MG63 (cell line): ENCODE results near the gene SETBP1. TPM values are rescaled to one million over a fixed set of nuclear protein-coding genes. Genes with fewer than 3 reads are reported as not detected.

Experiments
- DNase-seq: peaks from one replicate; pipeline ENCODE4 v3.0.0-alpha.2; 2020
- H3K27me3 ChIP-seq: fragments of 250-450 bp; sonication (Bioruptor Pico); 2 replicates; pipeline ENCODE4 v1.5.1; 2020; ENCODE audit warnings: mild to moderate bottlenecking, moderate library complexity
- H3K36me3 ChIP-seq: fragments of 250-450 bp; sonication (Bioruptor Pico); 2 replicates; pipeline ENCODE4 v1.5.1; 2020; ENCODE audit warnings: mild to moderate bottlenecking, moderate library complexity
- H3K4me3 ChIP-seq: fragments of 250-450 bp; sonication (Bioruptor Pico); 2 replicates; pipeline ENCODE4 v1.5.1; 2020; ENCODE audit warnings: mild to moderate bottlenecking, moderate library complexity
- H3K9me3 ChIP-seq: fragments of 250-450 bp; sonication (Bioruptor Pico); 2 replicates; pipeline ENCODE4 v1.5.1; 2020; ENCODE audit warnings: mild to moderate bottlenecking, moderate library complexity
- total RNA-seq: library from RNA; depleted of rRNA; stranded (reverse); fragments of >200 nt; shearing (Covaris generic); gene quantifications from 2 replicates; pipeline ENCODE4 v1.2.3, GENCODE V29; 2014; ENCODE audit warnings: low replicate concordance; rRNA removed

SETBP1 gene
- total RNA-seq = not detected in 2 replicates

GRCh38 chr18:44680273-44681075 is at the start of gene SETBP1:
SETBP1 (plus strand) TSS chr18:44680888; CDS start chr18:44701347, 20,459 bp downstream.
- Histone ChIP-seq H3K27me3 (no peaks in the 10 kb centered on the region; the same call in 1 of the 2 replicates), H3K9me3 (no peaks in the 10 kb centered on the region), H3K36me3 (no peaks in the 10 kb centered on the region), H3K4me3 (peak within 1 kb of the TSS; percentile 47)
- peak; percentile 28 for DNase-seq

- Histone ChIP-seq H3K9me3 (no peaks in the 10 kb centered on the region), H3K4me3 (no peak overlapping the region), H3K27me3 (no peaks in the 10 kb centered on the region), H3K36me3 (no peaks in the 10 kb centered on the region)
- no peak for DNase-seq
Measured at GRCh38 chr18:44632469-44633145, 48.1 kb upstream of the SETBP1 start.

GRCh38 chr18:44635546-44635945 is 45.1 kb upstream of the SETBP1 start:
- Histone ChIP-seq H3K9me3 (no peaks in the 10 kb centered on the region), H3K36me3 (no peaks in the 10 kb centered on the region), H3K4me3 (no peak overlapping the region), H3K27me3 (no peaks in the 10 kb centered on the region)
- no peak for DNase-seq

- H3K9me3 ChIP-seq = no peaks in the 10 kb centered on the region
- no peaks in the 10 kb centered on the region for H3K27me3 ChIP-seq
- no peak overlapping the region for H3K4me3 ChIP-seq
- H3K36me3 ChIP-seq = no peaks in the 10 kb centered on the region
- no peak for DNase-seq
Measured at GRCh38 chr18:44636241-44636640, 44.4 kb upstream of the SETBP1 start.

- H3K9me3 ChIP-seq = no peaks in the 10 kb centered on the region
- no peaks in the 10 kb centered on the region for H3K36me3 ChIP-seq
- no peak overlapping the region for H3K4me3 ChIP-seq
- H3K27me3 ChIP-seq = no peaks in the 10 kb centered on the region
- DNase-seq = no peak
Measured at GRCh38 chr18:44637210-44638033, 43.3 kb upstream of the SETBP1 start.

- no peak overlapping the region for H3K4me3 ChIP-seq
- no peak for DNase-seq
Measured at GRCh38 chr18:44638034-44638540, 42.6 kb upstream of the SETBP1 start.

GRCh38 chr18:44638811-44639210 is 41.9 kb upstream of the SETBP1 start:
- no peaks in the 10 kb centered on the region for H3K27me3 ChIP-seq
- DNase-seq = no peak
- H3K9me3 ChIP-seq = no peaks in the 10 kb centered on the region
- H3K36me3 ChIP-seq = no peaks in the 10 kb centered on the region
- no peak overlapping the region for H3K4me3 ChIP-seq

More at GRCh38 chr18:44638034-44638540, 42.6 kb upstream of the SETBP1 start:
- Histone ChIP-seq H3K27me3 (no peaks in the 10 kb centered on the region), H3K9me3 (no peaks in the 10 kb centered on the region), H3K36me3 (no peaks in the 10 kb centered on the region)

GRCh38 chr18:44643004-44643403 is 37.7 kb upstream of the SETBP1 start:
- Histone ChIP-seq H3K4me3 (no peak overlapping the region), H3K27me3 (no peaks in the 10 kb centered on the region), H3K36me3 (no peaks in the 10 kb centered on the region), H3K9me3 (no peaks in the 10 kb centered on the region)
- DNase-seq = no peak

- H3K4me3 ChIP-seq = no peak overlapping the region
- peak; percentile 30 for DNase-seq
- H3K36me3 ChIP-seq = no peaks in the 10 kb centered on the region
- H3K9me3 ChIP-seq = no peaks in the 10 kb centered on the region
- H3K27me3 ChIP-seq = no peaks in the 10 kb centered on the region
Measured at GRCh38 chr18:44651478-44651877, 29.2 kb upstream of the SETBP1 start.

- Histone ChIP-seq H3K9me3 (no peaks in the 10 kb centered on the region), H3K36me3 (no peaks in the 10 kb centered on the region), H3K4me3 (no peak overlapping the region), H3K27me3 (no peaks in the 10 kb centered on the region)
- no peak for DNase-seq
Measured at GRCh38 chr18:44651918-44652572, 28.6 kb upstream of the SETBP1 start.

- H3K27me3 ChIP-seq = no peaks in the 10 kb centered on the region
- H3K9me3 ChIP-seq = no peaks in the 10 kb centered on the region
- H3K36me3 ChIP-seq = no peaks in the 10 kb centered on the region
- no peak overlapping the region for H3K4me3 ChIP-seq
- DNase-seq = no peak
Measured at GRCh38 chr18:44652722-44653121, 28.0 kb upstream of the SETBP1 start.

- H3K27me3 ChIP-seq = no peaks in the 10 kb centered on the region
- DNase-seq = peak; percentile 32
- H3K4me3 ChIP-seq = no peak overlapping the region
- no peaks in the 10 kb centered on the region for H3K36me3 ChIP-seq
- no peaks in the 10 kb centered on the region for H3K9me3 ChIP-seq
Measured at GRCh38 chr18:44654573-44654972, 26.1 kb upstream of the SETBP1 start.

- no peak for DNase-seq
- Histone ChIP-seq H3K36me3 (no peaks in the 10 kb centered on the region), H3K27me3 (no peaks in the 10 kb centered on the region), H3K4me3 (no peak overlapping the region), H3K9me3 (no peaks in the 10 kb centered on the region)
Measured at GRCh38 chr18:44655435-44655834, 25.3 kb upstream of the SETBP1 start.

- Histone ChIP-seq H3K4me3 (no peak overlapping the region), H3K27me3 (no peaks in the 10 kb centered on the region), H3K36me3 (no peaks in the 10 kb centered on the region), H3K9me3 (no peaks in the 10 kb centered on the region)
- no peak for DNase-seq
Measured at GRCh38 chr18:44659771-44660170, 20.9 kb upstream of the SETBP1 start.

GRCh38 chr18:44668270-44668975 is 12.3 kb upstream of the SETBP1 start:
- Histone ChIP-seq H3K9me3 (no peaks in the 10 kb centered on the region), H3K27me3 (no peaks in the 10 kb centered on the region), H3K36me3 (no peaks in the 10 kb centered on the region), H3K4me3 (no peak overlapping the region)
- DNase-seq = no peak

GRCh38 chr18:44671914-44672313 is 8.8 kb upstream of the SETBP1 start:
- H3K27me3 ChIP-seq = no peaks in the 10 kb centered on the region
- H3K4me3 ChIP-seq = no peak overlapping the region
- H3K36me3 ChIP-seq = no peaks in the 10 kb centered on the region
- no peaks in the 10 kb centered on the region for H3K9me3 ChIP-seq
- DNase-seq = no peak
